ENCODE measurements around the gene TSPAN4. TPM values are rescaled to one million over a fixed set of nuclear protein-coding genes. Genes with fewer than 3 reads are reported as not detected.

The TSPAN4 gene
- total RNA-seq, 2 donors from 2014 or later = 48.8 to 94.9 TPM

DNA sequence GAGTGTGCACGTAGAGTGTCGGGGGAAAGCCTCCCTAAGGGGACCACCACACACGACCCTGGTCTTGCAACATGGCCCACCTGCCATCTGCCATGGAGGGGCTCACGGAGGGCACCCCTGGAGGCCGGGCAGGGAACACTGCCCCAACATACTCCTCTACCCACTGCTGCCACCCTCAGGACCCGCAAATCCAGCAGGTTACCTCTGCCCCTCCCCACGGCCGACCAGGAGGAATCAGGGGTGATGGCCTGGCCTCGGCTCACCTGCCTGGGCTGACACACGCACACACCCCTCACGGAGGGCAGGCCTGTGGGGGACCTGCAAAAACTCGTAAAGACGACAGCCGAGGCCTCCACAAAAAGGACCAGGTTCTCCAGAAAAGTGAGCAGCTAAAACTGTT, 37.8 kb downstream of the TSPAN4 start:
- intact Hi-C loops (cut with DNase I) = no loop called here
- Histone ChIP-seq H3K27ac (no peak overlapping the region), H3K36me3 (no peaks in the 10 kb centered on the region), H3K9me3 (no peaks in the 10 kb centered on the region), H3K27me3 (replicated peaks; ENCODE audit: insufficient read depth) (no peaks in the 10 kb centered on the region), H3K4me3 (no peak overlapping the region), H3K4me1 (replicated peaks) (no peaks in the 10 kb centered on the region)
- 92% methylated on average over 13 of the region's 14 CpGs for WGBS
- TF ChIP-seq, protein P1, sequence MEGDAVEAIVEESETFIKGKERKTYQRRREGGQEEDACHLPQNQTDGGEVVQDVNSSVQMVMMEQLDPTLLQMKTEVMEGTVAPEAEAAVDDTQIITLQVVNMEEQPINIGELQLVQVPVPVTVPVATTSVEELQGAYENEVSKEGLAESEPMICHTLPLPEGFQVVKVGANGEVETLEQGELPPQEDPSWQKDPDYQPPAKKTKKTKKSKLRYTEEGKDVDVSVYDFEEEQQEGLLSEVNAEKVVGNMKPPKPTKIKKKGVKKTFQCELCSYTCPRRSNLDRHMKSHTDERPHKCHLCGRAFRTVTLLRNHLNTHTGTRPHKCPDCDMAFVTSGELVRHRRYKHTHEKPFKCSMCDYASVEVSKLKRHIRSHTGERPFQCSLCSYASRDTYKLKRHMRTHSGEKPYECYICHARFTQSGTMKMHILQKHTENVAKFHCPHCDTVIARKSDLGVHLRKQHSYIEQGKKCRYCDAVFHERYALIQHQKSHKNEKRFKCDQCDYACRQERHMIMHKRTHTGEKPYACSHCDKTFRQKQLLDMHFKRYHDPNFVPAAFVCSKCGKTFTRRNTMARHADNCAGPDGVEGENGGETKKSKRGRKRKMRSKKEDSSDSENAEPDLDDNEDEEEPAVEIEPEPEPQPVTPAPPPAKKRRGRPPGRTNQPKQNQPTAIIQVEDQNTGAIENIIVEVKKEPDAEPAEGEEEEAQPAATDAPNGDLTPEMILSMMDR (IDR thresholded peaks at IDR 0.05) = no peak
- TF ChIP-seq POLR2AphosphoS5 (IDR thresholded peaks at IDR 0.05) = no peak
- TF ChIP-seq POLR2A (IDR thresholded peaks at IDR 0.05) = no peak
- no peak for DNase-seq (ENCODE audit: low spot score)

DNA sequence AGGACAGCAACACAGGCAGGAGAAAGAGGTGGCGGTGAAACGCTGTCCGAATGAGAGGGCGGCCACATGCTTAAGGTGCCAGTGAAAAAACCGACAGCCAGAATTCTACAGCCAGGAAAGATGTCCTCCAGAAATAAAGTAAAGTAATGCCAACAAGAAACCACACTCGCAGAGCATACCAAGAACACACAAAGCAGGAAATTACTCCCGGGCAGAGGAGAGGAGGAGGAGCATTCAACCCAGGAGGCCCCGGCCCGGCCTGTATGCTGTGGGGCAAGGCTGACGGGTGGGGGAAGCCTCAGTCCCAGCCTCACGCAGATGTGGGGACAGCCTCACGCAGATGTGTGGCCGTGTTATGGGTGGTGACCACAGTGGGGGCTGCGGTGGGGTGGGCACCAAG, 39.9 kb downstream of the TSPAN4 start:
- DNase-seq (ENCODE audit: low spot score) = no peak
- 81% methylated on average over 14 of the region's 14 CpGs for WGBS
- Histone ChIP-seq H3K27me3 (replicated peaks; ENCODE audit: insufficient read depth) (no peaks in the 10 kb centered on the region), H3K4me3 (no peak overlapping the region), H3K36me3 (no peaks in the 10 kb centered on the region), H3K4me1 (replicated peaks) (no peaks in the 10 kb centered on the region), H3K9me3 (no peaks in the 10 kb centered on the region), H3K27ac (no peak overlapping the region)
- TF ChIP-seq POLR2AphosphoS5 (IDR thresholded peaks at IDR 0.05) (no peak), POLR2A (IDR thresholded peaks at IDR 0.05) (no peak)
- TF ChIP-seq, protein P1 (IDR thresholded peaks at IDR 0.05) = no peak
- intact Hi-C loops (cut with DNase I) = no loop called here

DNA sequence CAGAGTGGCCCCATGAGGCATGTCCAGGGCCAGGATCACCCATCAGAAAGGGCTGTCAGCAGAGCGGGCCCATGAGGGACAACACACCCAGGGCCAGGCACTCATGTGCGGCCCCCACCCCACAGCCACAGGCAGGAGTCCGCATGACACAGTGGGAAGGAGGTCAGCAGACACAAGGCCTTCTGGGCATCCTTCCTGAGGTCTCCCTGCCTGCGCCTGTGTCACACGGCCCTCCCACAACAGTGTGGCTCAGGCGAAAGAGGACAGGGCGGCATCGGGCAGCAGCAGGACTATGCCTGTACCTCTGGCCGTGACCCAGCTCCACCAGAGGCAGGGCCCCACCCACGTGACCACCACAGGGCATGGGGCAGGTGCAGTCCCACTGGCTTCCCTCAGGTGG, 40.9 kb downstream of the TSPAN4 start:
- no peak overlapping the region for H3K4me3 ChIP-seq
- no peaks in the 10 kb centered on the region for H3K27me3 ChIP-seq (replicated peaks; ENCODE audit: insufficient read depth)
- WGBS = 83% methylated on average over 10 of the region's 10 CpGs
- intact Hi-C loops (cut with DNase I) = no loop called here
- no peaks in the 10 kb centered on the region for H3K4me1 ChIP-seq (replicated peaks)
- DNase-seq (ENCODE audit: low spot score) = no peak
- H3K9me3 ChIP-seq = no peaks in the 10 kb centered on the region
- H3K27ac ChIP-seq = no peak overlapping the region
- no peaks in the 10 kb centered on the region for H3K36me3 ChIP-seq
- TF ChIP-seq, protein P1 (IDR thresholded peaks at IDR 0.05) = no peak
- TF ChIP-seq POLR2A (IDR thresholded peaks at IDR 0.05) (no peak), POLR2AphosphoS5 (IDR thresholded peaks at IDR 0.05) (no peak)

DNA sequence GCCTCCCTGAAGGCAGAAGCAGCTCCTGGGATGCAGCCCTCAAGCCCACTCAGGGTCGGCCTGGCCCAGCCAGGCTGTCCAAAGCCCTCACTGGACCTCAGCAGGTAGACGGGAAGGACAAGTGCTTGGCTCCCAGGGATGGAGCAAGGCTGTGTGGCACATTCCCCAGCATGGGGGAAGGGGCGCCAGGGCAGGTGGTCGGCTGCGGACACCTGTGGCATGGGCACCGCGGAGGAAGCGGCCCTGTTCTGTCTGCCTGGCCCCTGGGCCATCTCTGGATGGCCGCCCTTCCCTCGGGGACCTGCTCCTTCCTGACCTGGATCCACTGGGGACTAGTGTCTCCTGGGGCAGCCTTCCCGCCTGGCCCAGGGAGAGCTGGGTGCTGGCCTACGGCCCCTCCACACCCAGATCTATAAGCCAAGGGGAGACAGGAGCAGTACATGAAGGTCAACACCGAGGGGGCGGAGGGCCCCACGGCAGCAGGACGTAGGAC, 42.0 kb downstream of the TSPAN4 start:
- no peaks in the 10 kb centered on the region for H3K27me3 ChIP-seq (replicated peaks; ENCODE audit: insufficient read depth)
- no peaks in the 10 kb centered on the region for H3K4me1 ChIP-seq (replicated peaks)
- no peaks in the 10 kb centered on the region for H3K36me3 ChIP-seq
- no peak for DNase-seq (ENCODE audit: low spot score)
- WGBS = 84% methylated on average over 16 of the region's 16 CpGs
- intact Hi-C loops (cut with DNase I) = no loop called here
- H3K4me3 ChIP-seq = no peak overlapping the region
- H3K9me3 ChIP-seq = no peaks in the 10 kb centered on the region
- no peak overlapping the region for H3K27ac ChIP-seq
- no peak for TF ChIP-seq POLR2A (IDR thresholded peaks at IDR 0.05)
- TF ChIP-seq, protein P1 (IDR thresholded peaks at IDR 0.05) = no peak
- TF ChIP-seq POLR2AphosphoS5 (IDR thresholded peaks at IDR 0.05) = no peak

DNA sequence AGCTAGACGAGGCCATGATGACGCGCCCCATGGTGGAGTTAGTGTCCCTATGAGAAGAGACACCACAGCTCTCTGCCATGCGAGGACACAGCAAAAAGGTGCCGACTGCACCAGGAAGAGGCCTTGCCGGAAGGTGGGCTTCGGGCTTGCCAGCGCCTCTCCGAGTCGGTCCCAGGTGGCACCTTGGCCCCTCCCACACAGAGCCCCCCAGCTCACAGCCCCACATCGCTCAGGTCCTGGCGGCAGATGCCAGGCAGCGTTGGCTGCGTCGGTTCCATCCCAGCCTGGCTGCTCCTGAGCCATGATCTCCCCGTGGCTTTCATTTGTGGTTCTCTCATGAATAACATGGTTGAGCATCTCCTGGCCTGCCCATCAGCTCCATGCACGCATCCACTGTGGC, 43.9 kb downstream of the TSPAN4 start:
- intact Hi-C loops (cut with DNase I) = no loop called here
- no peaks in the 10 kb centered on the region for H3K27me3 ChIP-seq (replicated peaks; ENCODE audit: insufficient read depth)
- WGBS = 93% methylated on average over 17 of the region's 17 CpGs
- DNase-seq (ENCODE audit: low spot score) = no peak
- no peaks in the 10 kb centered on the region for H3K9me3 ChIP-seq
- H3K4me3 ChIP-seq = no peak overlapping the region
- no peak for TF ChIP-seq POLR2AphosphoS5 (IDR thresholded peaks at IDR 0.05)
- no peak for TF ChIP-seq POLR2A (IDR thresholded peaks at IDR 0.05)
- TF ChIP-seq, protein P1 (IDR thresholded peaks at IDR 0.05) = no peak
- no peaks in the 10 kb centered on the region for H3K36me3 ChIP-seq
- H3K4me1 ChIP-seq (replicated peaks) = no peaks in the 10 kb centered on the region
- H3K27ac ChIP-seq = no peak overlapping the region
